Stimulated activated CD8-positive, alpha-beta memory T cell treated with anti-CD3 and anti-CD28 coated beads, Interleukin-4, amount 100 ng/mL, for 4 hours (primary cell): Measurements from ENCODE around the gene ZNF407.

Experiments
- DNase-seq, 2 donors: peaks; one replicate each; pipeline ENCODE4 v3.0.0-alpha.2; 2020; ENCODE audit warnings: low read depth in 2 of 2, low spot score in 1 of 2

The ZNF407 gene

GRCh38 chr18:74820160-74820780 is 222.6 kb downstream of the ZNF407 start:
- DNase-seq, result no peak

DNA sequence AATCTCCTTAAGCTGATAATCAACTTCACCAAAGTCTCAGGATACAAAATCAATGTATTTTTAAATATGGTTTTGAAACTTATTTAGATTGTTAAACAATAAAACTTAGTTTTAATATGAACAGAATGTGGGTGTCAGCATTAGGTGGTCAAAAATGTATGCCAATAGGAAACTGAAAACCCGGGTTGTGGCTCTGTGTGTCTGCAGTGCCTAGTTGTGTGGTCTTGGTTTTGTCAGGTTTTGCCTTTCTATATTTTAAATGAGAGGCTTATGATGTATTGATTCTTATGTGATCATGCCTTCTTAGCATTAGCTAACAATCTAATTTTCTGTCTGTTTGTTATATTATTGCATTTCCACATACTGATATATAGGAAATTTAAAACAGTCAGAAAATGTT is 227.8 kb downstream of the ZNF407 start:
- no peak for DNase-seq

GRCh38 chr18:74826572-74826971 is 228.9 kb downstream of the ZNF407 start:
- DNase-seq, result no peak

- no peak for DNase-seq
These were observed 230.5 kb downstream of the ZNF407 start for GRCh38 chr18:74828200-74828599.

DNA sequence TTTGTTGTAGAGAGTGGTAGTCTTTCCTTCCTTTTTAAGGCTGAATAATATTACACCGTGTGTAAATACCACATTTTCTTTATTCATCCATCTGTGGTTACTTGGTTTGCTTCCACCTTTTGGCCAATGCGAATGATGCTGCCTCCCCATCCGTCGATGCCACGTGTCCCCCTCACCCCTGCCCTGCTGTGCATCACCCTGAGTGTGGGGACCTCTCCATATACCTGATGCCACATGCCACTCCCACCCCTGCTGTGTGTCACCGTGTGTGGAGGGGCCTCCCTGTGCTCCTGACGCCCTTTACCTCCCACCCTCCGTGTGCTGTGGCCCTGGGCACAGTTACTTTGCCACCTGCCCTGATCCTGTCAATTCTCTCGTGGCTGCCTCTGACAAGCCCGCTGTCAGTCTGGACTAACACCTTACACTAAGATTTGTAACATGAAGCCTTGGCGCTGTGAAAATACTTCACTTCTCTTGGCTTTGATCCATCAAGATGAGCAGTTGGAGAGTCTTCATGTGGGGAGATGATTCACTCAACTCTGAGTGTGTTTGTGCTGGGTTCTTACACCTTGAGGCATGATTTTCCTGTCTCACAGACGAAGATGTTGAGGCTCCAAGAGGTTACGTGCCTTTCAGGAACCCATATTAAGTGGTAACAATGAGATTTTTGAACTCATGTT is 234.0 kb downstream of the ZNF407 start:
- DNase-seq, result no peak

- DNase-seq, result no peak
These were observed 234.7 kb downstream of the ZNF407 start for GRCh38 chr18:74832381-74832780.

GRCh38 chr18:74832999-74833398 is 235.3 kb downstream of the ZNF407 start:
- no peak for DNase-seq

DNA sequence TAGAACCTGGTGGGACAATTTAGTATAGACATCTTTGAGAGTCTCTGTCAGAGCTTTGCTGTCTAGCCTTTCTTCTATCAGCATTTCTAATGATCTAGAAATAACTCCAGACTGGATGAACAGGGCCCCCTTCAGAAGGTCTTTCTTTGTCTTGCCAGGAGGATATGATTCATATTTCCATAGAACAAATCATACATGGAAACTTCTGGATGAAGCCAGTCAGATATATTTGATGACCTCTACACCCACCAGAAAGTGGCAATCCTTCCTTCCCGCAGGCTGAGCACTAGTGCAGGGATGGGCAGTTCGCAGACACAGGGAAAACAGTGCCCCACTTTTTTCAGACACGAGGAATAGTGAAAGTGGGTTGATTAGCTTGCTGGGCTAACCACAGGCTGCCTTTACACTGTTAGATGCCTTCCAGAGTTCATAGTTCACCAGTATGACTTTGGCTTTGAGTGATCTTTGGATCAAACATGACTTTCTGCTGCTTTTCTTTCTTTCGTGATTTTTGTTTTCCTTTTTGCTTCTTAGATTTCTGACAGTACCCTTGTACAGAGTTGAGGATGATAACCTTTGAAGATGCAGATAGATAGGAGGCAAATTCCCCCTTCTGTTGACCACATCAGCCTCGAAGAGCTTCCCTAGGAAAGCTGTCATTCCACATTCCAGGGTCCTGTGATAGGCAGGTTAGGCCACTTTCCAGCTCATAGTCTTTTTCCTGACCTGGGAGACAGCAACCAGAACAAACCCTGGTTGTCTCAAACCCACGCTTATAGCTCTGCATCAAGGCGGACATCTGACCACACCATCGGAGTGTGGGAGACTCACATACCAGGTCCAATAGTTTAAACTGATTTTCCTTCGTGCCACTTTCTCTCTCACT is 237.0 kb downstream of the ZNF407 start:
- no peak for DNase-seq

GRCh38 chr18:74836296-74837139 is 238.8 kb downstream of the ZNF407 start:
- no peak for DNase-seq

DNA sequence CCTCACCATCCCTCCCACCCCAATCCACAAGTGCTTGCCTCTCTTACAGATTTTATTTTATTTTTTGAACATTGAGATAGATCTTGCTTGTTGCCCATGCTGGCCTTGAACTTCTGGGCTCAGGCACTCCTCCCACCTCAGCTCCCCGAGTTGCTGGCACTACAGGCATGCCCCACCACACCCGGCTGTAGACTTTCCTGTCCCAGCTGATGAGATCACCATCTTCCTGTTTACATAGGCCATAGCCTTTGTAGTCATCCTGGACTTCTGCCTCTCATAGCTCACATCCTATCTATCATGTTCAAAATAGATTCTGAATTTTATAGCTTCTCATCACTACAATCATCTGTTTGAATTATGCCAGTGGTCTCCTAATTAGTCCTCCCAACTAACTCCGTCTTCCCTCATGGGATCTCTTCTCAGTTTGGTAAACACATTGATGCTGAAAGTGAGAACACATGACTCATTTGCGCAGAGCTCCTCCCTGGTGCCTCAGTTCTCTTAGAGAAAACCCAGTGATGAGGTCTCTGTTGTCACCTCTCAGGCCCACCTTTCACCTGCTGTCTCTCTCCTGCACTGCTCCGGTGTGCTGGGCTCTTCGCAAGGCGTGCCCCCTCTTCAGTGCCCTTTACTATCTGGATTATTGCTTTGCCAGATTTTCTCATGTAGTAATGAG is 243.0 kb downstream of the ZNF407 start:
- no peak for DNase-seq

- no peak for DNase-seq
These were observed 243.6 kb downstream of the ZNF407 start for GRCh38 chr18:74841248-74841647.

DNA sequence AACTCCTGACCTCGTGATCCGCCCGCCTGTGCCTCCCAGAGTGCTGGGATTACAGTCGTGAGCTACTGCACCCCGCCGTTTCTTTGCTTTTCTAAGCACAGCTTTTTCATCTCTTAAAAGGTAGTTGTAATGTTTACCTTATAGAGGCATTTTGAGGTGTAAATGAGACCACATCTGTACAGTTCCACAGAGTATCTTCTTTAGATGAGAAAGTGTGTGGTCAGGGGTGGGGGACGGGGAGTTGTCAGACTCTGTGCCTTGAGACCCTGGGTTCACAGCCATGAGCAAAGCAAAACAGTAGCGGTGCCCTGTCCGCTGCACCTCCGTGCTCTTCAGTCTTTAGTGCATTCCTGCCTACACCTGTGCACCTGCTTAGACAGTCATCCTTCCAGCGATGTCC is 251.6 kb downstream of the ZNF407 start:
- no peak for DNase-seq

GRCh38 chr18:74856434-74856833 is 258.8 kb downstream of the ZNF407 start:
- no peak for DNase-seq

- no peak for DNase-seq
These were observed 259.3 kb downstream of the ZNF407 start for GRCh38 chr18:74856928-74857327.

GRCh38 chr18:74857901-74858300 is 260.2 kb downstream of the ZNF407 start:
- no peak for DNase-seq

GRCh38 chr18:74861154-74861553 is 263.5 kb downstream of the ZNF407 start:
- no peak for DNase-seq

- DNase-seq, result no peak
These were observed 264.4 kb downstream of the ZNF407 start for GRCh38 chr18:74862094-74862493.

- no peak for DNase-seq
These were observed 268.9 kb downstream of the ZNF407 start for GRCh38 chr18:74866577-74866976.

GRCh38 chr18:74868461-74868860 is 270.8 kb downstream of the ZNF407 start:
- no peak for DNase-seq
